ENCODE measurements around the gene IZUMO2.

Gene IZUMO2

DNA sequence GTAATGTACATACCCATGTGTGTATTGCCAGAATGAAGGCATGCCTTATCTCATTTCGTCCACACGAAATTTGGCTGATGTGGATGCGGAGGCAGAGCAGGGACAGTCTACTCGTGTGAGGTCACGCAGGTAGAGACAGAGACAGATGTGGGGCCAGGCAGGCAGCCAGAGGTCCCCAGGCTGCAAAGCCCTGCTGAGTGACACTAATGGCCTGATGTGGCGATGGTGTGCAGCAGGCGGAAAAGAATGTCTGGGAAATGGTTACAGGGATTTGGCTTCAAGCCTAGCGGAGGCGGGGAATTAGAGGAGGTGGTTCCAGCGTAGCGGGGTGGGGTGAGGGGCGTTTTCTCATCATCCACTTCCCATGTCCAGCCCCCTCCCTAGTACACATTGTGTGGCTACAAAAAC, 4.2 kb upstream of the IZUMO2 start:
- peaks cover 11% of the 10 kb centered on the region for H3K27me3 ChIP-seq
- H3K4me3 ChIP-seq (ENCODE audit: low read depth in 1 of 2, low read length in 1 of 2) = no peak overlapping the region
- no peak overlapping the region for H3K27ac ChIP-seq
- H3K9me3 ChIP-seq = no peaks in the 10 kb centered on the region
- TF ChIP-seq CTCF (IDR thresholded peaks at IDR 0.05) = no peak
- no peaks in the 10 kb centered on the region for H3K36me3 ChIP-seq
- no peaks in the 10 kb centered on the region for H3K4me1 ChIP-seq (ENCODE audit: control insufficient read depth in 1 of 2, insufficient read depth in 1 of 2, low read depth in 1 of 2, low read length in 1 of 2)

- no peak overlapping the region for H3K27ac ChIP-seq
- peaks cover 16% of the 10 kb centered on the region for H3K27me3 ChIP-seq
Observed at GRCh38 chr19:50159078-50159477, 4.0 kb downstream of the IZUMO2 start.

DNA sequence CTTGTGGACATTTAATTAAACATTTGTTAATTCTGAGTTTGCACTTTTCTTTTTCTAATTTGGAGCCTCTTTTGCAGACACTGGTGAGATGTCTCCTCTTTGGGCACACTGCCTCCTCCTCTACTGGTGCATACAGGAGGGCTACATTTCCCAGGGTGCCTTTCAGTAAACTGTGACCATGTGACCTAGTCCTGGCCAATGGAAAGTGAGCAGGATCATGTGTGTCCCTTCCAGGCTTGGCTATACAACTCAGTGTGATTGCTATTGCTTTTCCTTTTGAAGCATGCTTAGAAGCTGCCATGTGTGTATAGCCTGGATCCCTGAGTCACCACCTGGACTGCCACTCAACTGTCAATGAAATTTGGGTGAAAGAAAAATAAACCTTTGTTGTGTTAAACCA, 4.5 kb downstream of the IZUMO2 start:
- H3K4me3 ChIP-seq (ENCODE audit: low read depth in 1 of 2, low read length in 1 of 2) = no peak overlapping the region
- no peaks in the 10 kb centered on the region for H3K9me3 ChIP-seq
- peaks cover 16% of the 10 kb centered on the region for H3K27me3 ChIP-seq
- no peak for TF ChIP-seq CTCF (IDR thresholded peaks at IDR 0.05)
- H3K36me3 ChIP-seq = no peaks in the 10 kb centered on the region
- no peaks in the 10 kb centered on the region for H3K4me1 ChIP-seq (ENCODE audit: control insufficient read depth in 1 of 2, insufficient read depth in 1 of 2, low read depth in 1 of 2, low read length in 1 of 2)
- H3K27ac ChIP-seq = no peak overlapping the region

More at GRCh38 chr19:50159078-50159477, 4.0 kb downstream of the IZUMO2 start:
- TF ChIP-seq CTCF (IDR thresholded peaks at IDR 0.05) = no peak
- Histone ChIP-seq H3K4me1 (ENCODE audit: control insufficient read depth in 1 of 2, insufficient read depth in 1 of 2, low read depth in 1 of 2, low read length in 1 of 2) (no peaks in the 10 kb centered on the region), H3K36me3 (no peaks in the 10 kb centered on the region), H3K9me3 (no peaks in the 10 kb centered on the region), H3K4me3 (ENCODE audit: low read depth in 1 of 2, low read length in 1 of 2) (no peak overlapping the region)

DNA sequence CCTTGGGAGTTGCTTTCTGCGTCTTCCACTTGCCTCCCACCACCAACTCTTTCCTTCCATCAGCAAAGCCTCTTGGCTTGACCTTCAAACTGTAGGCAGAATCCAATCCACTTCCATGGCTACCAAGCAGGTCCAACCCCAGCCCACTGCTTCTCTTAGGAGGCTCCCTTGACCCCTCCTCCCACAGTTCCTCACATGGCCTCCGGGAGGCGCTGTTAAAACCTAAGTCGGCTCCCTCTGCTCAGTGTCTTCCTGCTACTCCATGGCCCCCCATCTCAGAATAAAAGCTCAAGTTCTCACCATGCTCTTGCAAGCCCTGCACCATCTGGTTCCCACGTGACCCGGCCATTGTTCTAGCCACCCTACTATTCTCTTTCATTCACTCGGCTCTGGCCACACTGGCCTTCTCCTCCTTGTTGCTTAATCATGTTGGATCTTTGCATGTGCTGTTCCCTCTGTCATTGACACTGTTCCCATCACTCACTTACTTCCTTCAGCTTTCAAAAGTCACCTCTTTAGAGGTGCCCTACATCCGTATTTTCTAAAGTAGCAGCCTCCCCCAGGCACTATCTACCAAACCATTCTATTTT, 7.5 kb downstream of the IZUMO2 start:
- no peak for TF ChIP-seq CTCF (IDR thresholded peaks at IDR 0.05)

GRCh38 chr19:50154529-50154928, 8.6 kb downstream of the IZUMO2 start:
- TF ChIP-seq CTCF (IDR thresholded peaks at IDR 0.05) = no peak
- Histone ChIP-seq H3K9me3 (no peaks in the 10 kb centered on the region), H3K4me1 (ENCODE audit: control insufficient read depth in 1 of 2, insufficient read depth in 1 of 2, low read depth in 1 of 2, low read length in 1 of 2) (no peaks in the 10 kb centered on the region), H3K36me3 (no peaks in the 10 kb centered on the region), H3K27me3 (peaks cover 6% of the 10 kb centered on the region), H3K27ac (no peak overlapping the region), H3K4me3 (ENCODE audit: low read depth in 1 of 2, low read length in 1 of 2) (no peak overlapping the region)

More for the DNA sequence above, 7.5 kb downstream of the IZUMO2 start:
- no peak overlapping the region for H3K4me3 ChIP-seq (ENCODE audit: low read depth in 1 of 2, low read length in 1 of 2)
- H3K9me3 ChIP-seq = no peaks in the 10 kb centered on the region
- H3K27ac ChIP-seq = no peak overlapping the region
- H3K27me3 ChIP-seq = no peaks in the 10 kb centered on the region
- no peaks in the 10 kb centered on the region for H3K36me3 ChIP-seq
- H3K4me1 ChIP-seq (ENCODE audit: control insufficient read depth in 1 of 2, insufficient read depth in 1 of 2, low read depth in 1 of 2, low read length in 1 of 2) = no peaks in the 10 kb centered on the region
